HepG2 (cell line): ENCODE results near the gene CLPSL2. TPM values are rescaled to one million over a fixed set of nuclear protein-coding genes. Genes with fewer than 3 reads are reported as not detected.
A peak's percentile ranks its signal among the peaks of the same experiment; 100 is the strongest.

ENCODE experiments used
- GFI1 ChIP-seq: sonication (generic); formaldehyde crosslinking; IDR thresholded peaks from 2 replicates; pipeline ENCODE4 v1.5.0; 2020; ENCODE audit warnings: missing genetic modification reagents, mild to moderate bottlenecking, borderline replicate concordance
- HNF4A ChIP-seq: sonication (generic); formaldehyde crosslinking; IDR thresholded peaks from 2 replicates; pipeline ENCODE4 v1.4.0; 2020; ENCODE audit warnings: missing genetic modification reagents
- HNRNPK ChIP-seq: fragments of 200-400 bp; formaldehyde crosslinking; IDR thresholded peaks from 2 replicates; pipeline ENCODE4 v1.6.1; 2018; ENCODE audit warnings: low read length, low read depth, moderate library complexity, mild to moderate bottlenecking; ENCODE audit not compliant: poor library complexity, severe bottlenecking
- HOXD1 ChIP-seq: sonication (generic); formaldehyde crosslinking; IDR thresholded peaks from 2 replicates; pipeline ENCODE4 v1.5.0; 2020; ENCODE audit warnings: missing genetic modification reagents
- JDP2 ChIP-seq: sonication (generic); formaldehyde crosslinking; IDR thresholded peaks from 2 replicates; pipeline ENCODE4 v1.8.1; 2022; ENCODE audit warnings: missing genetic modification reagents, borderline replicate concordance
- MBD4 ChIP-seq: IDR thresholded peaks from 2 replicates; pipeline ENCODE4 v1.6.1; 2012; ENCODE audit warnings: low read length, inconsistent platforms, borderline replicate concordance
- MYC ChIP-seq: sonication (generic); formaldehyde crosslinking; IDR thresholded peaks from 2 replicates; pipeline ENCODE4 v1.9.0; 2021; ENCODE audit warnings: missing genetic modification reagents, borderline replicate concordance
- NAIF1 ChIP-seq: sonication (generic); formaldehyde crosslinking; IDR thresholded peaks from 2 replicates; pipeline ENCODE4 v1.5.0; 2020; ENCODE audit warnings: mild to moderate bottlenecking, missing genetic modification reagents, borderline replicate concordance
- NFRKB ChIP-seq: fragments of 450-650 bp; IDR thresholded peaks from 2 replicates; pipeline ENCODE4 v1.6.1; 2017
- RBM22 ChIP-seq: fragments of 200-400 bp; formaldehyde crosslinking; optimal IDR thresholded peaks from 2 replicates; pipeline ENCODE3; 2017; ENCODE audit warnings: mild to moderate bottlenecking, low read length, moderate library complexity
- TBL1XR1 ChIP-seq: fragments of 150-350 bp; IDR thresholded peaks from 2 replicates; pipeline ENCODE4 v1.6.1; 2014; ENCODE audit warnings: borderline replicate concordance, low read length; ENCODE audit not compliant: partially characterized antibody
- TOE1 ChIP-seq: sonication (generic); formaldehyde crosslinking; IDR thresholded peaks from 2 replicates; pipeline ENCODE4 v1.4.0; 2020; ENCODE audit warnings: mild to moderate bottlenecking, missing genetic modification reagents
- TP53 ChIP-seq: sonication (generic); formaldehyde crosslinking; conservative IDR thresholded peaks from 2 replicates; pipeline ENCODE4 v1.4.0; 2020; ENCODE audit warnings: missing genetic modification reagents
- TRIM24 ChIP-seq: sonication (generic); formaldehyde crosslinking; IDR thresholded peaks from 2 replicates; pipeline ENCODE4 v1.8.0; 2022; ENCODE audit warnings: mild to moderate bottlenecking, missing genetic modification reagents
- ZFP1 ChIP-seq: IDR thresholded peaks from 2 replicates; pipeline ENCODE4 v1.6.1; 2016
- ZNF10 ChIP-seq: sonication (generic); formaldehyde crosslinking; IDR thresholded peaks from 2 replicates; pipeline ENCODE4 v1.4.0; 2020; ENCODE audit warnings: mild to moderate bottlenecking, low read depth, missing genetic modification reagents, borderline replicate concordance
- ZNF383 ChIP-seq: sonication (generic); formaldehyde crosslinking; IDR thresholded peaks from 2 replicates; pipeline ENCODE4 v1.4.0; 2020; ENCODE audit warnings: missing genetic modification reagents, mild to moderate bottlenecking, borderline replicate concordance
- ZNF841 ChIP-seq: sonication (generic); formaldehyde crosslinking; IDR thresholded peaks from 2 replicates; pipeline ENCODE4 v1.8.1; 2023; ENCODE audit warnings: missing genetic modification reagents, borderline replicate concordance
- polyA plus RNA-seq, 8 experiments: library from polyadenylated mRNA; depleted of rRNA in 3 of 8; stranded (reverse) in 7 of 8; unstranded in 1 of 8; fragments of >200 nt; fragmentation: Illumina TruSeq in 4 of 8; extraction: Trizol in 4 of 8; gene quantifications; 2 replicates each; pipeline versions ENCODE4 v1.2.1 to v1.2.3, GENCODE V29; 2011 to 2016; ENCODE audit warnings: low read depth in 4 of 8, missing spikeins in 1 of 8, mixed read lengths in 1 of 8; ENCODE audit not compliant: insufficient read depth in 1 of 8
- total RNA-seq, 5 experiments: library from RNA; depleted of rRNA; stranded (reverse); fragments of >200 nt; fragmentation: Illumina TruSeq; extraction: Trizol; gene quantifications; 2 replicates each; pipeline ENCODE4 v1.2.3, GENCODE V29; 2016; ENCODE audit warnings: low read depth in 1 of 5
- TF ChIP-seq, protein P1 (sequence below), 2 experiments: fragments of 450-650 bp in 1 of 2; sonication (generic) in 1 of 2; formaldehyde crosslinking; IDR thresholded peaks; 2 replicates each; pipeline versions ENCODE4 v1.5.0 to v1.8.0; 2020 to 2022; ENCODE audit warnings: mild to moderate bottlenecking in 1 of 2, missing genetic modification reagents in 1 of 2
- TF ChIP-seq, protein P2 (sequence below): sonication (generic); formaldehyde crosslinking; IDR thresholded peaks from 2 replicates; pipeline ENCODE4 v1.8.1; 2023; ENCODE audit warnings: mild to moderate bottlenecking, missing genetic modification reagents
- TF ChIP-seq, protein P3 (sequence below): sonication (generic); formaldehyde crosslinking; IDR thresholded peaks from 2 replicates; pipeline ENCODE4 v1.4.0; 2020; ENCODE audit warnings: missing genetic modification reagents
- TF ChIP-seq, protein P4 (sequence below): IDR thresholded peaks from 2 replicates; pipeline ENCODE4 v1.6.1; 2012; ENCODE audit warnings: low read length, improper control_type of control experiment
- TF ChIP-seq, protein P5 (sequence below): sonication (generic); formaldehyde crosslinking; IDR thresholded peaks from 2 replicates; pipeline ENCODE4 v1.5.0; 2020; ENCODE audit warnings: mild to moderate bottlenecking, missing genetic modification reagents, moderate library complexity

The CLPSL2 gene
- total and polyA plus RNA-seq, 2 of the 13 experiments (the other 11 are each of a cell fraction or from before 2014, with no cell fraction given), result not detected

DNA sequence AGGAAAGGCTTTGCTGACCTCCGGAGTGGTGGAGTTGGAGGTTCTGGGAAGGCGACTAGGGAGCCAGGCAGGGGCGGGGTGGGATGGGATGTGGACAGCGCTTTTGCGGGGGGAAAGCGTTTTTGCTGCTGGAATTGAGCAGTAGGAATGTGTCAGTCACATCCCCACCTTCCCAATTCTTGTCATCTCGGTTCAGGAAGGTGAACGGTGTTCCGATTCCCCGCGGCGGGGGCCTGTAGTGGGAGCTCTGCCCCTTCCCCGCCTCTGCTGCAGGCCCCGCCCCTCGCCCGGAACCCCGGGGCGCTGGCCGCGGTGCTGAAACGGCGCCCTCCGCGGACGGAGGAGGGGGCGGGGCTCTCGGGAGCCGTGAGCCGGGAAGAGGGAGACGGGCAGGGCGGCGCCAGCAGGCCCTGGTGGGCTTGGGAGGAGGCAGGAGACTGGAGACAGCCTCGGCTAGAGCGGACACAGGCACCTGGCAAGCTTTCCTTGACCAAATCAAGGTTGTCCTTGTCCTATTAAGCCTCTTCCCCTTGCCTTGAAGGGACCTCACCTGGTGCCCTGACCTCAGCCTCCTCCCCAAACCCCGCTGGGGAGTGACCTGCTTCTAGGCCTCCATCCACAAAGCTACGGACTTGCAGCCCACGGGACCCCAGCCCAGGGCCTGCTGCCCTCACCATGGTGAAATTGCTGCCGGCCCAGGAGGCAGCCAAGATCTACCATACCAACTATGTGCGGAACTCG is 28.8 kb downstream of the CLPSL2 start, which contains the start of gene LHFPL5 (continued):
- TF ChIP-seq, protein P1, sequence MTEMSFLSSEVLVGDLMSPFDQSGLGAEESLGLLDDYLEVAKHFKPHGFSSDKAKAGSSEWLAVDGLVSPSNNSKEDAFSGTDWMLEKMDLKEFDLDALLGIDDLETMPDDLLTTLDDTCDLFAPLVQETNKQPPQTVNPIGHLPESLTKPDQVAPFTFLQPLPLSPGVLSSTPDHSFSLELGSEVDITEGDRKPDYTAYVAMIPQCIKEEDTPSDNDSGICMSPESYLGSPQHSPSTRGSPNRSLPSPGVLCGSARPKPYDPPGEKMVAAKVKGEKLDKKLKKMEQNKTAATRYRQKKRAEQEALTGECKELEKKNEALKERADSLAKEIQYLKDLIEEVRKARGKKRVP (CRISPR knock-in tag; IDR thresholded peaks at IDR 0.05), result peak in 1 of 2 experiments; percentile 88; a peak in 2 of 4 replicates
- no peak for TF ChIP-seq HNRNPK
- TF ChIP-seq ZNF10 (CRISPR knock-in tag), result no peak
- TF ChIP-seq, protein P2, sequence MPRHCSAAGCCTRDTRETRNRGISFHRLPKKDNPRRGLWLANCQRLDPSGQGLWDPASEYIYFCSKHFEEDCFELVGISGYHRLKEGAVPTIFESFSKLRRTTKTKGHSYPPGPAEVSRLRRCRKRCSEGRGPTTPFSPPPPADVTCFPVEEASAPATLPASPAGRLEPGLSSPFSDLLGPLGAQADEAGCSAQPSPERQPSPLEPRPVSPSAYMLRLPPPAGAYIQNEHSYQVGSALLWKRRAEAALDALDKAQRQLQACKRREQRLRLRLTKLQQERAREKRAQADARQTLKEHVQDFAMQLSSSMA (CRISPR knock-in tag), result peak; percentile 94; the same call in 1 of the 2 replicates
- no peak for TF ChIP-seq ZNF383
- TF ChIP-seq TBL1XR1, result no peak
- TF ChIP-seq HOXD1 (CRISPR knock-in tag), result peak; percentile 98
- TF ChIP-seq MYC (CRISPR knock-in tag), result peak; percentile 84; the same call in 1 of the 2 replicates
- TF ChIP-seq JDP2 (CRISPR knock-in tag), result peak; percentile 97
- no peak for TF ChIP-seq NFRKB
- peak; percentile 92; the same call in 1 of the 2 replicates for TF ChIP-seq NAIF1
- TF ChIP-seq, protein P3, sequence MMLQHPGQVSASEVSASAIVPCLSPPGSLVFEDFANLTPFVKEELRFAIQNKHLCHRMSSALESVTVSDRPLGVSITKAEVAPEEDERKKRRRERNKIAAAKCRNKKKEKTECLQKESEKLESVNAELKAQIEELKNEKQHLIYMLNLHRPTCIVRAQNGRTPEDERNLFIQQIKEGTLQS (CRISPR knock-in tag), result peak; percentile 91
- TF ChIP-seq TRIM24 (CRISPR knock-in tag), result no peak
- TF ChIP-seq RBM22, result no peak
- TF ChIP-seq MBD4, result no peak
- peak; percentile 98 for TF ChIP-seq TOE1 (CRISPR knock-in tag)
- peak; percentile 92; the same call in 1 of the 2 replicates for TF ChIP-seq ZFP1 (CRISPR knock-in tag)
- TF ChIP-seq, protein P4, sequence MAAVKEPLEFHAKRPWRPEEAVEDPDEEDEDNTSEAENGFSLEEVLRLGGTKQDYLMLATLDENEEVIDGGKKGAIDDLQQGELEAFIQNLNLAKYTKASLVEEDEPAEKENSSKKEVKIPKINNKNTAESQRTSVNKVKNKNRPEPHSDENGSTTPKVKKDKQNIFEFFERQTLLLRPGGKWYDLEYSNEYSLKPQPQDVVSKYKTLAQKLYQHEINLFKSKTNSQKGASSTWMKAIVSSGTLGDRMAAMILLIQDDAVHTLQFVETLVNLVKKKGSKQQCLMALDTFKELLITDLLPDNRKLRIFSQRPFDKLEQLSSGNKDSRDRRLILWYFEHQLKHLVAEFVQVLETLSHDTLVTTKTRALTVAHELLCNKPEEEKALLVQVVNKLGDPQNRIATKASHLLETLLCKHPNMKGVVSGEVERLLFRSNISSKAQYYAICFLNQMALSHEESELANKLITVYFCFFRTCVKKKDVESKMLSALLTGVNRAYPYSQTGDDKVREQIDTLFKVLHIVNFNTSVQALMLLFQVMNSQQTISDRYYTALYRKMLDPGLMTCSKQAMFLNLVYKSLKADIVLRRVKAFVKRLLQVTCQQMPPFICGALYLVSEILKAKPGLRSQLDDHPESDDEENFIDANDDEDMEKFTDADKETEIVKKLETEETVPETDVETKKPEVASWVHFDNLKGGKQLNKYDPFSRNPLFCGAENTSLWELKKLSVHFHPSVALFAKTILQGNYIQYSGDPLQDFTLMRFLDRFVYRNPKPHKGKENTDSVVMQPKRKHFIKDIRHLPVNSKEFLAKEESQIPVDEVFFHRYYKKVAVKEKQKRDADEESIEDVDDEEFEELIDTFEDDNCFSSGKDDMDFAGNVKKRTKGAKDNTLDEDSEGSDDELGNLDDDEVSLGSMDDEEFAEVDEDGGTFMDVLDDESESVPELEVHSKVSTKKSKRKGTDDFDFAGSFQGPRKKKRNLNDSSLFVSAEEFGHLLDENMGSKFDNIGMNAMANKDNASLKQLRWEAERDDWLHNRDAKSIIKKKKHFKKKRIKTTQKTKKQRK, result no peak
- peak; percentile 88; the same call in 1 of the 2 replicates for TF ChIP-seq TP53 (CRISPR knock-in tag)
- peak; percentile 95 for TF ChIP-seq ZNF841 (CRISPR knock-in tag)
- TF ChIP-seq GFI1, result peak; percentile 85; the same call in 1 of the 2 replicates
- TF ChIP-seq, protein P5, sequence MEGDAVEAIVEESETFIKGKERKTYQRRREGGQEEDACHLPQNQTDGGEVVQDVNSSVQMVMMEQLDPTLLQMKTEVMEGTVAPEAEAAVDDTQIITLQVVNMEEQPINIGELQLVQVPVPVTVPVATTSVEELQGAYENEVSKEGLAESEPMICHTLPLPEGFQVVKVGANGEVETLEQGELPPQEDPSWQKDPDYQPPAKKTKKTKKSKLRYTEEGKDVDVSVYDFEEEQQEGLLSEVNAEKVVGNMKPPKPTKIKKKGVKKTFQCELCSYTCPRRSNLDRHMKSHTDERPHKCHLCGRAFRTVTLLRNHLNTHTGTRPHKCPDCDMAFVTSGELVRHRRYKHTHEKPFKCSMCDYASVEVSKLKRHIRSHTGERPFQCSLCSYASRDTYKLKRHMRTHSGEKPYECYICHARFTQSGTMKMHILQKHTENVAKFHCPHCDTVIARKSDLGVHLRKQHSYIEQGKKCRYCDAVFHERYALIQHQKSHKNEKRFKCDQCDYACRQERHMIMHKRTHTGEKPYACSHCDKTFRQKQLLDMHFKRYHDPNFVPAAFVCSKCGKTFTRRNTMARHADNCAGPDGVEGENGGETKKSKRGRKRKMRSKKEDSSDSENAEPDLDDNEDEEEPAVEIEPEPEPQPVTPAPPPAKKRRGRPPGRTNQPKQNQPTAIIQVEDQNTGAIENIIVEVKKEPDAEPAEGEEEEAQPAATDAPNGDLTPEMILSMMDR (CRISPR knock-in tag), result peak; percentile 52
- TF ChIP-seq HNF4A (CRISPR knock-in tag), result no peak
